GOT3 (cell line): ENCODE data around the gene PLEKHA3.
"Not testable (repeated sequence)": the region's sequence is repeated elsewhere in the genome, so short reads cannot be mapped to it uniquely, and the experiment has no call there.

ENCODE experiments used
- DNase-seq: peaks from one replicate; lab custom pipeline; 2025; ENCODE audit warnings: mixed read lengths; lab: John Stamatoyannopoulos, UW

The PLEKHA3 gene

GRCh38 chr2:178525460-178525859, 45.2 kb downstream of the PLEKHA3 start:
- not testable (repeated sequence) for DNase-seq

DNA sequence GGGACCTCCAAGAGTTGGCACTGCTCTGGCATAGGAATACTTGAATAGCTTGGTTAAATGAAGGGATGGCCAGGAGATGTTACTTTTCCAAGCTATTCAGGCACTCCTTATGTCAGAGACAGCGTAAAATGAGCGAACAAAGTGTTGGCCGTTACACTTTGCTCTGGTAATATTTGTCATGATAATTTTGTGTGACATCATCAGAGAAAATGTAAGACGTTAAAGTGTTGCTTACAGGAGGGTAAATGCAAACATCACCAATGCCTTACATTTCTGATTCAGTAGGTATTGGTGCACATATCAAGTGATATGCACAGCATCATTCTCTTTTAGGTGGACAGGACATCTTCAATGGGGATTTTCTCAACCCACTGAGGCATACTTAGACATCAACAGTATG, 46.0 kb downstream of the PLEKHA3 start:
- no peak for DNase-seq

GRCh38 chr2:178527592-178527991, 47.3 kb downstream of the PLEKHA3 start:
- no peak for DNase-seq

GRCh38 chr2:178528647-178529046, 48.4 kb downstream of the PLEKHA3 start:
- no peak for DNase-seq

GRCh38 chr2:178529194-178529593, 48.9 kb downstream of the PLEKHA3 start:
- no peak for DNase-seq

GRCh38 chr2:178530131-178530530, 49.9 kb downstream of the PLEKHA3 start:
- no peak for DNase-seq

- DNase-seq, result no peak
Measured at GRCh38 chr2:178530625-178531142, 50.4 kb downstream of the PLEKHA3 start.

GRCh38 chr2:178531168-178531567, 50.9 kb downstream of the PLEKHA3 start:
- DNase-seq, result no peak

DNA sequence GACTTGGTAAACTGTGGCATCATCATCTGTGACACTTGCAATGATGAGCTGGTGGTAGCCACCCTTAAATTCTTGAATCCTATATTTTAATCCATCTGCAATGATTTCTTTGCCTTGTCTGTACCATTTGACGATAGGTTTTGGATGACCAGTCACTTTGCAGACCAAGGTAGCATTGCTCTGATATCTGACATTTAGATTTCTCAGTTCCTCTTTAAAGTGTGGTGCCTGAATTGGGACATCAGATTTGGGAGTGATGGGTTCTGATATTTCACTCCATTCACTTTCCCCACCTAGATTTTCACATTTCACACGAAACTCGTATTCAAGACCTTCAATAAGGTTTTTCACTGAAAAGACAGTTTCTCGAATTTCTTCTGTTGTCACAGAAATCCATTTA, 55.8 kb downstream of the PLEKHA3 start:
- no peak for DNase-seq

DNA sequence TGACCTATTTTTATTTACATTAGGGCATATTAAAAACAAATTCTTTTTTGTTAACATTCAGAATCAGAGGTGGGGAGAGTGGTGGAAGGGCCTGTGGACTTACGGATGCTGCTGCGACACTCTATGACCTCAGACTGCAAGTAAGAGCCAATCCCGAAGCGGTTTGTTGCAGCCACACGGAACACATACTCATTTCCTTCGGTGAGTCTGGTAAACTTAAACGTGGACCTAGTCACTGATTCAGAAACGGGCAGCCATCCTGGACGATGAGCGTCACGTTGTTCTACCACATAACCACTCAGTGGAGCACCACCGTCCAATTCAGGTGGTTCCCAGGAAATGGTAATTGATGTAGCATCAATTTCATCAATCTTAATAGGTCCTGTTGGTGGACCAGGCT, 61.9 kb downstream of the PLEKHA3 start:
- no peak for DNase-seq

DNA sequence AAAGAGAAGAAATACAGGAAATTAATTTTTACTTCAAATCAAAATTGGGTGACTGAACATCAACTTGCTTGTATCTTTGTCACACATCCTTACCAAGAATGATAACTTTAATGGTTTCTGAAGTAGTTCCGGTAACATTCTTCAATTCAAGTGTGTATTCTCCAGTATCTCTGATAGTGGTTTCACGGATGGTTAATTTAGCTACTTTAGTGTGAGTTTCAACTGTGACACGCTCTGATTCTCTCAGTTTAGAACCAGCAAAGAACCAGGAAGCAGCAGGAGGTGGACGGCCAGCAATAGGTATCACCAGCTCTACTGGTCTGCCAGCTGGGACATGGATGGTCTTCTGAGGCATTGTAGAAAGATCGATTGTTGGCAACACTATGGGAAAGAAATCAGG, 62.3 kb downstream of the PLEKHA3 start:
- no peak for DNase-seq

DNA sequence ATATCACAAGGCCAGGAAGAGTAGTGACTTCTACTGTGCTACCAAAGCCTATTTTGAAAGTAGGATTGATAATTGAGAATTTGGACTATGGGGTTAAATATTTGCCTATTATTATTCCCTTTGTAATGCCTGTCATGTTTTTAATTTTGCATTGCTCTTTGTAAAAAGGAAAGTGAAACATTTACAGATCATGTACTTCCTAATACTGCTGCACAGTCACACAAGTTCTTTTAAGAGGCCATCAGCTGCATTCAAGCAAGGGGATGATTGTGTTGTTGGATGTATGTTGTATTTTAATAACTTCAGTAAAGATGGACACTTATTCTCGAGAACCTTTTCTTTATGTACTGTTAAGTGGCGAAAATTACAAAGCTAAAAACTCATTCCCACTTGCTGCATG, 70.1 kb downstream of the PLEKHA3 start:
- DNase-seq, result no peak

DNA sequence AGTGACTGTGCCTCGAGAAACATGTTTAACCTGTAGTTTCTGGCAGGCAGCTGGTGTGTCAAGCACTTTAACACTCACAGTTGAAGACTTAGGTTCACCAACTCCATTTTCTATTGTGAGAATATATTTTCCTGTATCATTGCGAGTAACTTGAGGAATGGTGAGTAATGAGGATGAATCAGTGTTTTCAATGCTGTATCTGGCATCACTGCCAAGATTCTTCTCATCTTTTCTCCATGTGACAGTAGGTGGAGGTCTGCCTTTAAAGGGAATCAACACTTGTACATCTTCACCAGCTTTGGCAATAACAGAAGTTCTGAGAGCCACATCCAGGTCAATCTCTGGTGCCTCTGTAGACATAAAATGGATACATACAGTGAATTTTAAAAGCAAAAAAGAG, 72.8 kb downstream of the PLEKHA3 start:
- no peak for DNase-seq
